GM15510 (cell line): ENCODE results near the gene TSHZ2.

Source experiments
- POLR2A ChIP-seq: IDR thresholded peaks from 3 replicates; pipeline ENCODE4 v1.6.1; 2011; ENCODE audit warnings: borderline replicate concordance; ENCODE audit not compliant: insufficient read length; ENCODE audit errors: extremely low read depth

The TSHZ2 gene

DNA sequence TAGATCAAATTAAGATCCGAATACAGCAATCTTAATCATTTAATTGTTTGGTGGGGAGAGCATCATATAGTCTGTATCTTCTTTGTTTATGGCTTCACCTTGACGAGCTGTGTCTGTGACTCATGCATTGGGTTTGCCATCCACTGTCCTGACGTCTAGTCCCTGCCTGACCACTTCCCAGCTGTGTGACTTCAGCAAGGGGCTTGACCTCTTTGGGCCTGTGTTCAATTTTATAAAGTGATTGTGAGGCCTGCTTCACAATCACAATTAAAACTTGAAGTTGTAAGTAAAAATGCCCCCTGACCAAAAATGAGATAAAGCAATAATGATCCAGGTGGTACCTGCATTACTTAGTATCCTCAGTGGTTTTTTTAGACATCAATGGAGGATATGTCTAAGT is 412.2 kb downstream of the TSHZ2 start:
- no peak for TF ChIP-seq POLR2A

DNA sequence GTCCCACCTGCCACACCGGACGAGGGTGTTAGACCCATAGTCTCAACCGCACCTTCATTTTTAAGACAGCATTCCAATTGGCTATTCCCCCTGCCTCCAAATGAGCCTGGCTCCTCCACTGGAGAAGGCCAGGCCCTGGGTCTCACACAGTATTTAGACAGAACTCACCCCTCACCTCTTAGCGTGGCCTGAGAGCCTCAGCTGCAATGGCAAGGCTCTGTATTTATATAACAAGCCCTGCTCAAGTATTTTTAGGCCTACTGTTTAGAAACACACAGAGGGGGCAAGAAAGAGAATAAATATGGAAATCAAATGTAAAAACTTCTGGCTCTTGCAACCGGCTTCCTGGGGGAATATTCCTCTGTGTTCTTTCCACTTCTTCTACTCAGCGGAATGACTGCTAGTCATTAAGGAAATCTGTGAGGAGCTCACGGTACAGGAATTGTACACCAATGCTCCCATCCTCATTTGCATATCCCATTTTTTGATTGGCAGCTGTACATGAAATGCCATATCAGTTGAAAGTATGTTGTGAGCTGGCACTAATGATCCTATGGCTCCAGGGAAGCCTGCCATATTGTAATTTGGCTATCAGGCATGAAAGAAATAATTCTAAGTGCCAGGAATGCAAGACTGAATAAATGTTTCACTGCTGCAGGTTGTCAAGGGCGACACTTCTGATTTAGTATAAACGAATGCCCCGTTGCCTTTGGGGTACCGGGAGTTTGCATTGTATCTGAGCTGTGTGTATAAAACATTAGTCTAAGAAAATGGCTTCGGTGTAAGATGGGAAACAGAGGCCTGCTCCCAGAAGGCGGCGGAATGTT is 414.0 kb downstream of the TSHZ2 start:
- no peak for TF ChIP-seq POLR2A

DNA sequence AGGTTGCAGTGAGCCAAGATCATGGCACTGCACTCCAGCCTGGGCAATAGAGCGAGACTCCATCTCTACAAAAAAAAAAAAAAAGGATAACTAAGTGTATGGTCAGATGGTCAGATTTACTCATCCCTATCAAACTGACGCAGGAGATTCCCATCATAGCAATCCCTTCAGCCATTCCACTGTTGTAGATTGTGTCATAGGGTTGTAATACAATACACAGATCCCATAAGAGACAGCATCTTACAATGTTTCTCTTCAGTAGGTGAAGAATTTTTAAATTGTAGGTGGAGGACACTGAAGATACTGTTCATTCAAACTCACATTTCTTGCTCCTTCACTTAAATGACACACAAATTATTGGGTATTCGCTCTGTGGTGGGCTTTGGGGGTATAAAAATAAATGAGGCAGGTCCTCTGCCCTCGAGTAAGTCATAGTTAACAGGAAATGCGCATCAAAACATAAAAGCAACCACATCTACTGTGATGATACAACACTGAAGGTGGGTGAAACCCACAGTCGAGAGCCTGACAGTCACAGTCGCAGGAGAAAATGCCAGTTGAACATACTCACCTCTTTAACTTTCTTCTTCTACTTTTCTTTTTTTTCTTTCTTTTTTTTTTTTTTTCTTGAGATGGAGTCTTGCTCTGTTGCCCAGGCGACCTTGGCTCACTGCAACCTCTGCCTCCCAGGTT is 416.0 kb downstream of the TSHZ2 start:
- no peak for TF ChIP-seq POLR2A

DNA sequence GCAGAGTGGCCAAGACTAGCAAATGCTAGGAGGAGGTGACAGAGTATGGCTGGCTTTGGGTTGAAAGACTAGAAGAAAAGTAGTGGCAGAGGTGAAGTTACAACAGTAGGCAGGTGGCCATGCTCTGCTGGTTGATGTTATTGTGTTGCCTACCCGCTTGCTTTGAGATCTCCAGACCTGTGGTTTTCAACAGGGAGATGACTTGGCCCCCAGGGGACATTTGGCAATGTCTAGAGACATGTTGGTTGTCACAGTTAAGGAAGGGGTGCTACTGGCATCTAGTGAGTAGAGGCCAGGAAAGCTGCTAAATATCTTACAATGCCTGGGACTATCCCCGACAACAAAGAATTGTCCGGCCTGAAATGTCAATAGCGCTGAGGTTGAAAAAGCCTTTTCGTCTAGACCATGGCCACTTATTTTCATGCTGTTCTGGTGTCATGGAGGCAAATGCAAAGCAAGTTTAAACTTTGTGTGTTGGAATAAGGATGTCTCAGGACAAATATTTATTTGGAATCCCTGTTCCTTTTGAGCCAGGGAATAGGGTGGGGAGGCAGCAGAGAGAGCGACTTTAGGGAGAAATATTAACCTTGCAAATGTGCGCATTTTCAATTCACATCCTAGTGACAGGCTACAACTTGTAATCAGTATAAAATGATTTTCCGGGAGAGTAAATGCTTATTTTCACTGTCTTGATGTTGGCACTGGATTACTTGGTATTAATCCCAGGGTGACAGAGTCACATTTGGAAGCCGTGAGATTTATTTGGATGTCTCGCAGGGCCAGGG is 417.6 kb downstream of the TSHZ2 start:
- no peak for TF ChIP-seq POLR2A

DNA sequence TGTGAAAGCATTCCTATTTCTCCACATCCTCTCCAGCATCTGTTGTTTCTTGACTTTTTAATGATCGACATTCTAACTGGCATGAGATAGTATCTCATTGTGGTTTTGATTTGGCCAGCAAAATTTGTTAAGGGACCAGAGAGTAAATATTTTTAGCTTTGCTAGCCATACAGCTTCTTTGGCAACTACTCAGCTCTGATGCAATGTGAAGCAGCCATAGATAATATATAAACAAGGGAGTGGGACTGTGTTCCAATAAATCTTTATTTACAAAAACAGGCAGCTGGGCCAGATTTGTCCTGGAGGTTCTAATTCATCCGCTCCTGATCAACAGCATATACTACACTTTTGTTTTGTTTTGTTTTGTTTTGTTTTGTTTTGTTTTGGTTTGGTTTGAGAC is 418.6 kb downstream of the TSHZ2 start:
- TF ChIP-seq POLR2A, result no peak

DNA sequence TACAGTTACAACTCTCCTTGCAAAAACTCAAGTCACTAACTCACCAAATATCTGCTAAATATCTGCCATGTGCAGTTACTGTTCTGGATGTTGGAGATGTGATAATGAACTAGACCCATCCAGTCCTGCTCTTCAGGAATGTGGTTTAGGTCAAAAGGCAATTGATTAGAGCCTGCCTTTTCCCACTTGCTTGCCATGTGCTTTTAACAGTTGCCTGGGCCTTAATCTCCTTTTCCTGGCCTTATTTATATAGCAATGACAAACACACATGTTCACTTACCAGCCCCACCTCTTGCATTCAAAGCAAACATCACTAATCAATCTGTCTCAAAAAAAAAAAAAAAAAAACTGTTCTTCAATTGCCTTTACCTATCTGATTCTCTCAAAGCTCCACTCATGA is 422.3 kb downstream of the TSHZ2 start:
- TF ChIP-seq POLR2A, result no peak

DNA sequence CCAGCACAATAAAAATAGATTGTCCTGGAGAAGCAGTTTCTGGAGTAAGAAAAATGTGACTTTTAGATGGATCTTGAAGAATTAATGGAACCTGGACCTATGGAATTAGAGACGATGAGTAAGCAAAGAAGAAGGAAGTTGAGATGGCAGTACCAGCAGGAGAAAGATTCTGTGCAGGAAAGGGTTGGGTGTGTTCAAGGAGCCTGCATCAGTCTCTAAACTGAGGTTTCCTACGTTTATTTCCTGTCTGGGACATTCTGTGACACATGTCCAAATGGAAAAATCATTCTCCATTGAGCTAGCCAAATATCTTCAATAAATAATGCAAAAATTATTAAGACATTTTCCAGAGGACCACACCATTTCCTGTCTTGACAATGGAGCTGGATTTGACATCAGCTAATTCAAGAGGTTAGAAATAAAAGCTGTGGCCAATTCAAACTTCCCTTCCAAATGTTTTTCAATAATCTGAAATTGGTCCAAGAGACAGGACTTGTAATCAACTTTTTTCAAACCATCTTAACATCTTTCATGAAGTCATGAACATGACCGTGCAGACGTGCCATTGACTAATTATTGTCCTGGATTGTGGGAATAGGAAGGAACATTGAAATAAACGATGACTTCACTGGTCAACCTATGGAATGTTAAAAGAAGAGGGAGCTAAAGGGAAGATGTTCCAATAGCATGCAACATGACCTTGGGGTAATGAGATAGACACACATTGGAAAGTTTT is 423.2 kb downstream of the TSHZ2 start:
- TF ChIP-seq POLR2A, result no peak

DNA sequence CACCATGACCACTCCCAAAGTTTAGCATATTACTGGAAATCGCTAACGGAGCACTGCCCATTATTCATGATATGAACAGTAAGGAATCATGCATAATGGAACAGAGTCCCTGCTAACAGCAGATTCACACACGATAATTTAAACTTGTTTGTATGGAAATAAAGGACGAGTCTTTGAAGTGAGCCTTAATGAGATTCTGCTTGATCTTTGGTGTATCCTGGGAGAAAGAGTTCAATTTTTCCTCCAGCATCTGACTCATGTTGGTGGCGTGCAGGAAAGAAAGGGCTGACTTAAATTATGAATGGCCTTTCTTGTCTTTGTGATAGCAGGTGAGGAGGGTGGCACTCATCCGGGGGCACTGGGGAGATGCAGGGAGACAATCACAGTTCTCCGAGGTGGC is 426.9 kb downstream of the TSHZ2 start:
- no peak for TF ChIP-seq POLR2A

DNA sequence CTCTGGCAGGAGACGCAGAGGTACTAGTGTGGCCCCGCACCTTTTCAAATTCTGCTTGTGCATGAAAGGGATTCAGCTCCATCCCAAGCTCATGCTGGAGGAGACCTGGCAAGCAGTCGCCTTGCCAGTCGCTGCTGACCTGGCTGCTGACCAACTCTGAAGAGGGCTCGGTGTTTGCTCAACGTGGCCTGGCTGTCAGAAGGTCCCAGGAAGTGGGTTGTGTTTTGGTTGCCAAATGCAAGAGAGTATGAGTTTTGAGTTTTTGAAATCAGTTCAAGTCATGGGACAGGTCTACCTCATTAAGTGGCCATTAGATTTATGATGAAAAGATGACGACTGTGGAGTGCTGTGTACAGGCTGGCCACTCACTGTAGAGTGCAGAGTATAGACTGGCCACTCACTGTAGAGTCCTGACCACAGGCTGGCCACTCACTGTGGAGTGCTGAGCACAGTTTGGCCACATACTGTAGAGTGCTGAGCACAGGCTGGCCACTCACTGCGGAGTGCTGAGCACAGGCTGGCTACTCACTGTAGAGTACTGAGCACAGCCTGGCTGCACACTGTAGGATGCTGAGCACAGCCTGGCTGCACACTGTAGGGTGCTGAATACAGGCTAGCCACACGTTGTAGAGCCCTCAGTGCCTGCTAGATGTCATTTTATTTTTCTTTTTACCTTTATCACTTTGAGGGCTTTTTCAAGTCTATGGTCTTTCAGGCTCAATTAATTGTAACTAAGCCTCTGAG is 427.6 kb downstream of the TSHZ2 start:
- no peak for TF ChIP-seq POLR2A

DNA sequence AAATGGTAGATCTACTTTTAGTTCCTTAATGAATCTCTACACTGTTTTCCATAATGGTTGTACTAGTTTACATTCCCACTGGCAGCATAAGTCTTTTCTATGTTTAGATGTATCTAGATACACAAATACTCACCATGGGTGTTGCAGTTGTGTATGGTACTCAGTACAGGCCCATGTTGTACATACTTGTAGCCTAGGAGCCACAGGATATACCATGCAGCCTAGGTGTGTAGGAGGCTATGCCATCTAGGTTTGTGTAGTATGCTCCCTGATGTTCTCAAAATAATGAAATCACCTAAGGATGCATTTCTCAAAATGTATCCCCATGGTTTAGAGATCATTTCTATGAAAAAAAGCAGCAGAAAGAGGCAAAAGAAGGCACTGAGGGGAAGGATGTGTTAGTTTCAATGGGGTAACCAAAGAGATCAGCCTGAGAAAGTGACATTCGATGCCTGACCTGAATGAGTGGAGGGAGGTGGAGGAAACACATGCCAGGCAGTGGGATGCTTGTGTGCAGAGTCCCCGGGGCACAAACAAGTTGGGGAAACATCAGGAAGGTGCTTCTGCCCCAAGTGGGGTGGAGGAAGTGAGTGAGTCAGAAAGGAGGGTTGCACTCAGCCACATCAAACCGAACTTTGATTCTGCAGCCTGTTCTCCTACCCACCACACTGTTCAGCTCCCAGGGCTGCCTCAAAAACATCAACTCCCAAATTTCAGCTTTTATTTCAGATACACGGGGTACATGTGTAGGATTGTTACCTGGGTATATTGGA is 430.3 kb downstream of the TSHZ2 start:
- TF ChIP-seq POLR2A, result no peak

DNA sequence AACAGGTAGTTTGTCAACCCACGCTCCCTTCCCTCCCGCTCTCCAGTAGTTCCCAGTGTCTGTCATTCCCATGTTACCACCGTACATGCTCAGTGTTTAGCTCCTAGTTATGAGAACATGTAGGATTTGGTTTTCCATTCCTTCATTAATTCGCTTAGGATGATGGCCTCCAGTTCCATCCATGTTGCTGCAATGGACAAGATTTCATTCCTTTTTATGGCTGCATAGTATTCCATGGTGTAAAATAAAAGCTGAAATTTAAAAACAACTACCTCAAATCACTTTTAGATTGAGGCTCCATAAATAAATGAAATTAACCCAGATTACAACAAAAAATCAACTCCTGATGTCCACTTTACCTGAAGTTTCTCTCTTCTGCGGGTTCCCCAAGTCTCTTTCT is 430.9 kb downstream of the TSHZ2 start:
- no peak for TF ChIP-seq POLR2A

DNA sequence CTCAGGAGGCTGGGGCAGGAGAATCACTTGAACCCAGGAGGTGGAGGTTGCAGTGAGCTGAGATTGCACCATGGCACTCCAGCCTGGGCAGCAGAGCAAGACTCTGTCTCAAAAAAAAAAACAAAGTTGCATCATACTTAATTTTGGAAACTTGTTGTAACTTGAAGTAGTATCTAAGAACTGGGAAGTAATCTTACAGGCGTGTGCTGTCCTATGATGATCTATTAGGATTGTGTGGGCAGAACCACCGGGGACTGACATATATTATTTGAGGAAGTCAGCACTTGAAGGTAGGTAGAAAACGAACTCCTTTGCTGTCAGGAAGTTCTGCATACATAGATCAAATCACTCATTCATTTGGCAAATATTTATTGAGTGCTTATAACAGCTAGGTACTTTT is 433.0 kb downstream of the TSHZ2 start:
- TF ChIP-seq POLR2A, result no peak

DNA sequence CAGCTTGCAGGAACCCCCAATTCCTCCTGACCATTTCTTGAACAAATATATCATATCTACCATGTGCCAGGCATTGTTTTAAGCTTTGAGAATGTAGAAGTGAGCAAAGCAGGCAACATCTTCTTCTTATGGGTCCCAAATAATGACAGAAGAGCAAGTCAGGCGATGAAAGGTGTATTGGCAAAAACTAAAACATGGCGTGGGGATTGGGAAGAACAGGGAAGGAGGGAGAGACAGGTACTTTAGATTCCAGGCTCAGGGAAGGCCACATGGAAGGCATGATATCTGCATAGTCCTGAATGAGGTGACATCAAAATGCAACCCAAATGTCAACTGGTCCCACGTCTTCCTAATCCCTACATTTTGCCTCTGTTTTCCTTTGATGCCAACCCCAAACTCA is 434.4 kb downstream of the TSHZ2 start:
- no peak for TF ChIP-seq POLR2A
